H9 (cell line): Measurements from ENCODE around the gene DDX6. TPM values are rescaled to one million over a fixed set of nuclear protein-coding genes. Genes with fewer than 3 reads are reported as not detected.
A peak's percentile ranks its signal among the peaks of the same experiment; 100 is the strongest.

Experiments
- DNase-seq: peaks from one replicate; pipeline ENCODE4 v3.0.0-alpha.2; 2017
- H2AFZ ChIP-seq: one replicate; pipeline ENCODE4 v1.6.1; 2013; ENCODE audit warnings: mild to moderate bottlenecking, low read length, control low read depth, moderate library complexity
- H2AK5ac ChIP-seq: 2 replicates; pipeline ENCODE4 v1.6.1; 2013; ENCODE audit warnings: low read length, control low read depth, mixed read lengths; ENCODE audit not compliant: insufficient read length
- H2BK120ac ChIP-seq: one replicate; pipeline ENCODE4 v1.6.1; 2013; ENCODE audit warnings: low read depth, mild to moderate bottlenecking, low read length, control low read depth, inconsistent platforms; ENCODE audit not compliant: poor library complexity, severe bottlenecking
- H2BK12ac ChIP-seq: 2 replicates; pipeline ENCODE4 v1.6.1; 2013; ENCODE audit warnings: low read length, control low read depth, mixed read lengths, low read depth; ENCODE audit not compliant: insufficient read length
- H2BK15ac ChIP-seq: 2 replicates; pipeline ENCODE4 v1.6.1; 2013; ENCODE audit warnings: low read depth, low read length, control low read depth
- H2BK20ac ChIP-seq: one replicate; pipeline ENCODE4 v1.6.1; 2013; ENCODE audit warnings: low read depth, mild to moderate bottlenecking, low read length, control low read depth, inconsistent platforms; ENCODE audit not compliant: poor library complexity, severe bottlenecking
- H2BK5ac ChIP-seq: 2 replicates; pipeline ENCODE4 v1.6.1; 2013; ENCODE audit warnings: low read length, control low read depth, mixed read lengths; ENCODE audit not compliant: insufficient read length
- H3K14ac ChIP-seq: 2 replicates; pipeline ENCODE4 v1.6.1; 2013; ENCODE audit warnings: low read length, control low read depth; ENCODE audit not compliant: insufficient read depth
- H3K18ac ChIP-seq: 2 replicates; pipeline ENCODE4 v1.6.1; 2013; ENCODE audit warnings: low read depth, mild to moderate bottlenecking, mixed read lengths, low read length, control low read depth; ENCODE audit not compliant: insufficient read length
- H3K23ac ChIP-seq: 2 replicates; pipeline ENCODE4 v1.6.1; 2013; ENCODE audit warnings: low read length, control low read depth, mixed read lengths, low read depth; ENCODE audit not compliant: insufficient read length
- H3K23me2 ChIP-seq: 2 replicates; pipeline ENCODE4 v1.6.1; 2013; ENCODE audit warnings: low read depth, mild to moderate bottlenecking, mixed read lengths, low read length, control low read depth; ENCODE audit not compliant: insufficient read length, poor library complexity, severe bottlenecking
- H3K27ac ChIP-seq: 2 replicates; pipeline ENCODE4 v1.5.1; 2013; ENCODE audit warnings: low read length, control low read depth, mixed read lengths, low read depth; ENCODE audit not compliant: insufficient read length
- H3K27me3 ChIP-seq: 2 replicates; pipeline ENCODE4 v1.6.1; 2013; ENCODE audit warnings: low read length, control low read depth, inconsistent platforms; ENCODE audit not compliant: insufficient read depth
- H3K4ac ChIP-seq: 2 replicates; pipeline ENCODE4 v1.6.1; 2013; ENCODE audit warnings: low read depth, mild to moderate bottlenecking, control low read depth, inconsistent platforms, low read length, moderate library complexity
- H3K4me1 ChIP-seq: 2 replicates; pipeline ENCODE4 v1.6.1; 2013; ENCODE audit warnings: low read length, control low read depth, inconsistent platforms; ENCODE audit not compliant: insufficient read depth
- H3K4me2 ChIP-seq: 2 replicates; pipeline ENCODE4 v1.6.1; 2013; ENCODE audit warnings: low read length, control low read depth, mixed read lengths; ENCODE audit not compliant: insufficient read length, insufficient read depth
- H3K56ac ChIP-seq: 2 replicates; pipeline ENCODE4 v1.6.1; 2013; ENCODE audit warnings: low read depth, mild to moderate bottlenecking, mixed read lengths, low read length, control low read depth; ENCODE audit not compliant: insufficient read length
- H3K79me1 ChIP-seq: 2 replicates; pipeline ENCODE4 v1.6.1; 2013; ENCODE audit warnings: low read depth, mild to moderate bottlenecking, moderate library complexity, low read length, control low read depth, inconsistent platforms; ENCODE audit not compliant: insufficient read depth, poor library complexity, severe bottlenecking
- H3K79me2 ChIP-seq: 2 replicates; pipeline ENCODE4 v1.6.1; 2013; ENCODE audit warnings: low read length, control low read depth, inconsistent platforms; ENCODE audit not compliant: insufficient read depth
- H3K9ac ChIP-seq: 2 replicates; pipeline ENCODE4 v1.6.1; 2013; ENCODE audit warnings: low read length, control low read depth, mixed read lengths; ENCODE audit not compliant: insufficient read length; ENCODE audit errors: extremely low read depth
- H3K9me3 ChIP-seq: one replicate; pipeline ENCODE4 v1.6.1; 2013; ENCODE audit warnings: low read depth, low read length, inconsistent platforms; ENCODE audit not compliant: control insufficient read depth
- H3T11ph ChIP-seq: one replicate; pipeline ENCODE4 v1.6.1; 2013; ENCODE audit warnings: mild to moderate bottlenecking, low read length, control low read depth, inconsistent platforms
- H4K20me1 ChIP-seq: one replicate; pipeline ENCODE4 v1.6.1; 2013; ENCODE audit not compliant: control insufficient read depth, insufficient read length, insufficient read depth
- H4K5ac ChIP-seq: 2 replicates; pipeline ENCODE4 v1.6.1; 2013; ENCODE audit warnings: low read depth, mild to moderate bottlenecking, mixed read lengths, low read length, control low read depth; ENCODE audit not compliant: insufficient read length
- H4K8ac ChIP-seq: replicated peaks from 2 replicates; pipeline ENCODE4 v1.6.1; 2013; ENCODE audit warnings: low read length, control low read depth, mixed read lengths, low read depth; ENCODE audit not compliant: insufficient read length
- H4K91ac ChIP-seq: 2 replicates; pipeline ENCODE4 v1.6.1; 2013; ENCODE audit warnings: low read depth, mild to moderate bottlenecking, moderate library complexity, mixed read lengths, low read length, control low read depth; ENCODE audit not compliant: insufficient read length
- H3K27ac Mint-ChIP-seq, 3 experiments: 2 replicates in 2 of 3; 3 replicates in 1 of 3; pipeline ENCODE4 v1.8.0; 2020 to 2021; ENCODE audit warnings: mixed read lengths in 3 of 3, mild to moderate bottlenecking in 1 of 3, moderate library complexity in 1 of 3
- H3K27me3 Mint-ChIP-seq: 2 replicates; pipeline ENCODE4 v1.8.0; 2021; ENCODE audit warnings: low read depth, mild to moderate bottlenecking, moderate library complexity, mixed read lengths
- H3K36me3 Mint-ChIP-seq, 3 experiments: 2 replicates in 2 of 3; 3 replicates in 1 of 3; pipeline ENCODE4 v1.8.0; 2020 to 2021; ENCODE audit warnings: low read depth in 3 of 3, mixed read lengths in 3 of 3; ENCODE audit not compliant: insufficient read depth in 1 of 3
- H3K4me1 Mint-ChIP-seq, 2 experiments: 2 replicates each; pipeline ENCODE4 v1.8.0; 2020; ENCODE audit warnings: mixed read lengths in 2 of 2
- H3K4me3 Mint-ChIP-seq, 2 experiments: 2 replicates in 1 of 2; 3 replicates in 1 of 2; pipeline ENCODE4 v1.8.0; 2020 to 2021; ENCODE audit warnings: mild to moderate bottlenecking in 2 of 2, mixed read lengths in 2 of 2, moderate library complexity in 1 of 2
- H3K9me3 Mint-ChIP-seq, 2 experiments: 2 replicates in 1 of 2; 3 replicates in 1 of 2; pipeline ENCODE4 v1.8.0; 2020; ENCODE audit warnings: mild to moderate bottlenecking in 2 of 2, mixed read lengths in 2 of 2, moderate library complexity in 1 of 2
- CTCF ChIP-seq: fragments of 200-600 bp; sonication (generic); conservative IDR thresholded peaks from 3 replicates; pipeline ENCODE4 v1.8.0; 2021; ENCODE audit warnings: antibody characterized with exemption, mild to moderate bottlenecking
- WGBS: extraction: QIAGEN DNeasy Blood & Tissue Kit; methylation state at CpG from one replicate; pipeline ENCODE4 v1.1.7; 2013; ENCODE audit warnings: missing lambda C conversion rate, low lambda C conversion rate, mixed read lengths; ENCODE audit not compliant: insufficient read length; ENCODE audit errors: extremely low coverage; 5-methylcytosine and 5-hydroxymethylcytosine counted together
- total RNA-seq: library from RNA; stranded (reverse); gene quantifications from 2 replicates; pipeline ENCODE4 v1.2.1, GENCODE V29; 2021

Gene DDX6
- total RNA-seq, 1 experiment from 2014 or later = 221 TPM

GRCh38 chr11:118705111-118705741 lies 85.7 kb downstream of the DDX6 start:
- WGBS = no CpG with 5 or more reads among the region's 15 CpGs
- Mint-ChIP-seq H3K9me3 (peaks cover 17 to 20% of the 10 kb centered on the region in 2 experiments), H3K27me3 (no peaks in the 10 kb centered on the region; the same call in 1 of the 2 replicates), H3K36me3 (peaks cover 3 to 32% (median 6%) of the 10 kb centered on the region in 3 experiments), H3K27ac (peak overlapping the region in 2 of 3 experiments; percentile 44 to 64; a peak in 2 of 7 replicates), H3K4me3 (no peak overlapping the region), H3K4me1 (peaks cover 13 to 15% of the 10 kb centered on the region in 2 experiments)
- H2AK5ac ChIP-seq = no peak overlapping the region
- no peaks in the 10 kb centered on the region for H4K20me1 ChIP-seq
- H2BK5ac ChIP-seq = no peak overlapping the region
- H3K23ac ChIP-seq = no peak overlapping the region
- no peak overlapping the region for H2AFZ ChIP-seq
- H4K8ac ChIP-seq = no peak overlapping the region
- H3K9ac ChIP-seq = peak overlapping the region; percentile 23
- H3K56ac ChIP-seq = no peak overlapping the region
- peaks cover 7% of the 10 kb centered on the region for H3K9me3 ChIP-seq
- no peak overlapping the region; the same call in 1 of the 2 replicates for H3K4ac ChIP-seq
- no peaks in the 10 kb centered on the region for H3K23me2 ChIP-seq
- peak overlapping the region; percentile 31 for H2BK12ac ChIP-seq
- H3K27ac ChIP-seq = no peak overlapping the region
- no peak overlapping the region for H3T11ph ChIP-seq
- no peaks in the 10 kb centered on the region for H3K27me3 ChIP-seq
- no peak overlapping the region for H2BK20ac ChIP-seq
- no peak overlapping the region for H3K18ac ChIP-seq
- H3K14ac ChIP-seq = no peak overlapping the region
- H3K79me1 ChIP-seq = no peaks in the 10 kb centered on the region
- no peak for DNase-seq
- H3K4me2 ChIP-seq = no peak overlapping the region
- H4K5ac ChIP-seq = no peak overlapping the region
- no peaks in the 10 kb centered on the region for H3K79me2 ChIP-seq
- no peak for TF ChIP-seq CTCF
- H2BK15ac ChIP-seq = no peak overlapping the region
- no peak overlapping the region for H4K91ac ChIP-seq
- no peak overlapping the region for H2BK120ac ChIP-seq
- H3K4me1 ChIP-seq = no peaks in the 10 kb centered on the region; the same call in 1 of the 2 replicates
